ENCODE data around the gene BBS12. TPM values are rescaled to one million over a fixed set of nuclear protein-coding genes. Genes with fewer than 3 reads are reported as not detected.

Gene BBS12
- total RNA-seq, 2 experiments from 2014 or later = 1.8 to 3.2 TPM

- intact Hi-C loops (cut with micrococcal nuclease; ENCODE audit: unreplicated experiment) = loop anchor here (1.0 to 10.0 kb wide), 3 partner anchors 183 to 907 kb away; partner anchors contain the start of genes CCNA2 and NUDT6
- Histone ChIP-seq H4K20me1 (ENCODE audit: insufficient read depth, low read length) (no peaks in the 10 kb centered on the region), H3K27ac (ENCODE audit: low read depth, low read length, poor library complexity, severe bottlenecking) (no peak overlapping the region), H3K9me2 (ENCODE audit: insufficient read depth, low read length) (no peaks in the 10 kb centered on the region), H2AFZ (ENCODE audit: low read length) (peak overlapping the region; percentile 97), H3K4me3 (ENCODE audit: low read depth, low read length, poor library complexity, severe bottlenecking) (peak overlapping the region; percentile 51), H3K79me2 (ENCODE audit: insufficient read depth, low read depth, low read length) (no peaks in the 10 kb centered on the region), H3K4me2 (ENCODE audit: low read length) (peak overlapping the region; percentile 64), H3K4me1 (ENCODE audit: insufficient read depth, low read length, poor library complexity, severe bottlenecking) (peaks cover 7% of the 10 kb centered on the region), H3K36me3 (ENCODE audit: insufficient read depth, low read length) (no peaks in the 10 kb centered on the region), H3K9me3 (ENCODE audit: low read length) (no peaks in the 10 kb centered on the region)
- BruUV-seq (replicated peaks) = TSS peak; percentile 91
- POLR2A ChIA-PET = interaction anchor here (0.9 to 2.4 kb wide), 9 partner anchors 9 to 861 kb away, joined by 3 to 20 read pairs (median 4); partner anchors contain the start of gene NUDT6
- no peak for TF ChIP-seq CTCF (conservative IDR thresholded peaks at IDR 0.05; ENCODE audit: low read length)
- TF ChIP-seq EZH2phosphoT487 (IDR thresholded peaks at IDR 0.05; ENCODE audit: borderline replicate concordance, low read depth, low read length) = no peak
- CTCF ChIA-PET (ENCODE audit: unreplicated experiment) = interaction anchor here (1.1 to 2.4 kb wide), 3 partner anchors 15 to 192 kb away, joined by 4 to 8 read pairs (median 4); no protein-coding TSS in a partner anchor
- no peak for DNase-seq (ENCODE audit: low spot score)
Measured at GRCh38 chr4:122731676-122732075, 828 bp upstream of the BBS12 start.

DNA sequence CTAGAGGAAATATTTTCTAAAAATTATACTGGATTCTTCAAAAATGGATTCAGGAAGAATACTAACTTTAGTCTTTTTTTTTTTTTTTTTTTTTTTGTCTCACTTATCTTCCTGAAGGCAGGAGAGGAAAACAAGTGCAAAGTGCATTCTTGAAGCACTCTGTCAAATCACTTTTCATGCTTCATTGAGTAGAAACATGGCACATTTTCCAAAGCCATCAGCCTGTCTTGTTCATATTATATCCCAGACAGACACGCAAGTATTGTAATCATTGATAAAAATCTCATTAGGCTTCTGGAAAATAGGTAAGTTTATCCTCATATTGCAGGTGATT is 1.2 kb downstream of the BBS12 start:
- H2AFZ ChIP-seq (ENCODE audit: low read length) = peak overlapping the region; percentile 92
- peaks cover 7% of the 10 kb centered on the region for H3K4me1 ChIP-seq (ENCODE audit: insufficient read depth, low read length, poor library complexity, severe bottlenecking)
- intact Hi-C loops (cut with micrococcal nuclease; ENCODE audit: unreplicated experiment) = loop anchor here (2.0 to 10.0 kb wide), 2 partner anchors 189 to 909 kb away; partner anchors contain the start of genes CCNA2 and NUDT6
- H3K9me3 ChIP-seq (ENCODE audit: low read length) = no peaks in the 10 kb centered on the region
- no peak for TF ChIP-seq EZH2phosphoT487 (IDR thresholded peaks at IDR 0.05; ENCODE audit: borderline replicate concordance, low read depth, low read length)
- no peak for TF ChIP-seq CTCF (conservative IDR thresholded peaks at IDR 0.05; ENCODE audit: low read length)
- DNase-seq (ENCODE audit: low spot score) = no peak
- ChIA-PET POLR2A (no interaction called here), CTCF (ENCODE audit: unreplicated experiment) (no interaction called here)
- H3K27ac ChIP-seq (ENCODE audit: low read depth, low read length, poor library complexity, severe bottlenecking) = no peak overlapping the region
- H3K79me2 ChIP-seq (ENCODE audit: insufficient read depth, low read depth, low read length) = no peaks in the 10 kb centered on the region
- no peaks in the 10 kb centered on the region for H3K9me2 ChIP-seq (ENCODE audit: insufficient read depth, low read length)
- no peaks in the 10 kb centered on the region for H3K36me3 ChIP-seq (ENCODE audit: insufficient read depth, low read length)
- H4K20me1 ChIP-seq (ENCODE audit: insufficient read depth, low read length) = no peaks in the 10 kb centered on the region
- H3K4me2 ChIP-seq (ENCODE audit: low read length) = peak overlapping the region; percentile 91
- peak overlapping the region; percentile 79 for H3K4me3 ChIP-seq (ENCODE audit: low read depth, low read length, poor library complexity, severe bottlenecking)
- no TSS peak for BruUV-seq (replicated peaks)

GRCh38 chr4:122739174-122739573 is 6.7 kb downstream of the BBS12 start:
- no peaks in the 10 kb centered on the region for H3K36me3 ChIP-seq (ENCODE audit: insufficient read depth, low read length)
- intact Hi-C loops (cut with micrococcal nuclease; ENCODE audit: unreplicated experiment) = loop anchor here (10.0 kb wide), 1 partner anchor 914 kb away; the partner anchor contains the start of gene CCNA2
- H2AFZ ChIP-seq (ENCODE audit: low read length) = no peak overlapping the region
- TF ChIP-seq CTCF (conservative IDR thresholded peaks at IDR 0.05; ENCODE audit: low read length) = no peak
- TF ChIP-seq EZH2phosphoT487 (IDR thresholded peaks at IDR 0.05; ENCODE audit: borderline replicate concordance, low read depth, low read length) = no peak
- H3K9me3 ChIP-seq (ENCODE audit: low read length) = no peaks in the 10 kb centered on the region
- H3K9me2 ChIP-seq (ENCODE audit: insufficient read depth, low read length) = no peaks in the 10 kb centered on the region
- no peak overlapping the region for H3K27ac ChIP-seq (ENCODE audit: low read depth, low read length, poor library complexity, severe bottlenecking)
- no TSS peak for BruUV-seq (replicated peaks)
- no peaks in the 10 kb centered on the region for H3K79me2 ChIP-seq (ENCODE audit: insufficient read depth, low read depth, low read length)
- CTCF ChIA-PET (ENCODE audit: unreplicated experiment) = interaction anchor here (0.6 kb wide), 1 partner anchor 181 kb away, joined by 3 read pairs; no protein-coding TSS in a partner anchor
- H4K20me1 ChIP-seq (ENCODE audit: insufficient read depth, low read length) = no peaks in the 10 kb centered on the region
- DNase-seq (ENCODE audit: low spot score) = no peak
- POLR2A ChIA-PET = no interaction called here
- no peaks in the 10 kb centered on the region for H3K4me1 ChIP-seq (ENCODE audit: insufficient read depth, low read length, poor library complexity, severe bottlenecking)
- H3K4me3 ChIP-seq (ENCODE audit: low read depth, low read length, poor library complexity, severe bottlenecking) = no peak overlapping the region
- no peak overlapping the region for H3K4me2 ChIP-seq (ENCODE audit: low read length)

All from OCI-LY7 (cell line).